ENCODE results near the gene PKP2. TPM values are rescaled to one million over a fixed set of nuclear protein-coding genes. Genes with fewer than 3 reads are reported as not detected.

PKP2 gene
- total and polyA plus RNA-seq, 2 experiments from 2014 or later = 60.0 to 62.4 TPM

DNA sequence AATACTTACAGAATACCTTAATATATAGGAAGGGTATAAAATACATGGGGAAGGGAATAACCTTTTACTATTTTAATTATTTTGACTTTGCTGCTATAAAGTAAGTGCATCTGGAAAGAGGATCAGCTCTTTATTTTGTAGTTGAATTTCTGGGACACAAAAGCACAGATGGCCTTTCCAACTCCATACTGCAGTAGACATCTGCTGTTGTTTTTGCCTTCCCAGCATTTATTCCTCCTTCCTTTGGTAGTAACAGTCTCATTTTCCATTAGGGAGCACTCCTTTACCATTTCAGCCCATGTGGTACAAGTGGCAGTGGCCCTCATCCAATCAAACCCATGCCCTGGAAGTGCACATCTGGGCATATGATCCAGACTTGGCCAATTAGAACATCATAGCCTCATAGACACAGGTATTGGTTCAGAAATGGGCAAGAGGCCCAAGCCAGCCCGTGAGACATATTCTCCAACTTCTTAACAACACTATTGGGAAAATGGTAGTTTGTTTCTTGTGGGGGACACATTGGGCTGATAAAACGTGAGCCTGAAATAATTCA, 76.1 kb downstream of the PKP2 start:
- 100% methylated on average over 2 of the region's 2 CpGs for WGBS (ENCODE audit: low lambda C conversion rate, missing lambda C conversion rate)
- TF ChIP-seq EZH2 (IDR thresholded peaks at IDR 0.05; ENCODE audit: borderline replicate concordance) = no peak
- TF ChIP-seq EZH2phosphoT487 (IDR thresholded peaks at IDR 0.05; ENCODE audit: low read depth, severe bottlenecking, unreplicated experiment) = no peak
- TF ChIP-seq, protein P1, sequence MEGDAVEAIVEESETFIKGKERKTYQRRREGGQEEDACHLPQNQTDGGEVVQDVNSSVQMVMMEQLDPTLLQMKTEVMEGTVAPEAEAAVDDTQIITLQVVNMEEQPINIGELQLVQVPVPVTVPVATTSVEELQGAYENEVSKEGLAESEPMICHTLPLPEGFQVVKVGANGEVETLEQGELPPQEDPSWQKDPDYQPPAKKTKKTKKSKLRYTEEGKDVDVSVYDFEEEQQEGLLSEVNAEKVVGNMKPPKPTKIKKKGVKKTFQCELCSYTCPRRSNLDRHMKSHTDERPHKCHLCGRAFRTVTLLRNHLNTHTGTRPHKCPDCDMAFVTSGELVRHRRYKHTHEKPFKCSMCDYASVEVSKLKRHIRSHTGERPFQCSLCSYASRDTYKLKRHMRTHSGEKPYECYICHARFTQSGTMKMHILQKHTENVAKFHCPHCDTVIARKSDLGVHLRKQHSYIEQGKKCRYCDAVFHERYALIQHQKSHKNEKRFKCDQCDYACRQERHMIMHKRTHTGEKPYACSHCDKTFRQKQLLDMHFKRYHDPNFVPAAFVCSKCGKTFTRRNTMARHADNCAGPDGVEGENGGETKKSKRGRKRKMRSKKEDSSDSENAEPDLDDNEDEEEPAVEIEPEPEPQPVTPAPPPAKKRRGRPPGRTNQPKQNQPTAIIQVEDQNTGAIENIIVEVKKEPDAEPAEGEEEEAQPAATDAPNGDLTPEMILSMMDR (IDR thresholded peaks at IDR 0.05; ENCODE audit: poor library complexity) = no peak

DNA sequence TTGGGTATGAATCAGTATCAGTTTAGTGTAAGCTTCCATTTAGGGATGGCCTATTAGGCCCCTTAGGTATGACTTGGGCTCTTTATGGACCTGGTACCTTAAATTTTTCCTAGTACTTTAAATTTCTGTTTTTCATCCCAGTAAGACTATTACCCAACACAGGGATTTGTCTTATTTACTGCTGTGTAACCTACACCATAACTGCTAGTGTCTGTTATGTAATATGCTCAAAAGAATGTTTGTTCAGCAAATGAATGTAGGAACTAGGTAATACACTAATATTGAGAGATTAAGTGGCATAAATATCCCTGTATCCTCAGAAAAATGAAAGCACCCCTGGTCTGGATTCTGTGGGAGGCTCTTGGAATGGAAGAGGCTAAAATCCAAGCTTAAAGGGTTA, 77.2 kb downstream of the PKP2 start:
- Histone ChIP-seq H3K27me3 (no peaks in the 10 kb centered on the region), H3K4me3 (no peak overlapping the region), H3K9me2 (replicated peaks; ENCODE audit: insufficient read depth) (no peaks in the 10 kb centered on the region), H2AFZ (no peak overlapping the region), H3K4me1 (ENCODE audit: insufficient read depth) (no peaks in the 10 kb centered on the region), H3K9me3 (ENCODE audit: low read depth) (no peaks in the 10 kb centered on the region), H3K27ac (no peak overlapping the region), H3K36me3 (replicated peaks; ENCODE audit: insufficient read depth, low read depth) (no peaks in the 10 kb centered on the region), H3K4me2 (no peak overlapping the region), H4K20me1 (ENCODE audit: insufficient read depth, poor library complexity, severe bottlenecking) (no peaks in the 10 kb centered on the region), H3K79me2 (no peaks in the 10 kb centered on the region)
- DNase-seq (ENCODE audit: low spot score) = no peak
- TF ChIP-seq EZH2phosphoT487 (IDR thresholded peaks at IDR 0.05; ENCODE audit: low read depth, severe bottlenecking, unreplicated experiment) (no peak), EZH2 (IDR thresholded peaks at IDR 0.05; ENCODE audit: borderline replicate concordance) (no peak)
- TF ChIP-seq, protein P1 (IDR thresholded peaks at IDR 0.05; ENCODE audit: poor library complexity) = no peak

More for the DNA sequence above, 76.1 kb downstream of the PKP2 start:
- H3K27ac ChIP-seq = no peak overlapping the region
- no peaks in the 10 kb centered on the region for H3K36me3 ChIP-seq (replicated peaks; ENCODE audit: insufficient read depth, low read depth)
- no peak overlapping the region for H3K4me3 ChIP-seq
- no peaks in the 10 kb centered on the region for H3K4me1 ChIP-seq (ENCODE audit: insufficient read depth)
- H3K4me2 ChIP-seq = no peak overlapping the region
- H3K9me3 ChIP-seq (ENCODE audit: low read depth) = no peaks in the 10 kb centered on the region
- no peak overlapping the region for H2AFZ ChIP-seq
- H3K9me2 ChIP-seq (replicated peaks; ENCODE audit: insufficient read depth) = no peaks in the 10 kb centered on the region
- no peaks in the 10 kb centered on the region for H3K79me2 ChIP-seq
- no peak for DNase-seq (ENCODE audit: low spot score)
- H4K20me1 ChIP-seq (ENCODE audit: insufficient read depth, poor library complexity, severe bottlenecking) = no peaks in the 10 kb centered on the region
- H3K27me3 ChIP-seq = no peaks in the 10 kb centered on the region

- peaks cover 8% of the 10 kb centered on the region for H3K9me3 ChIP-seq (ENCODE audit: low read depth)
- WGBS (ENCODE audit: low lambda C conversion rate, missing lambda C conversion rate) = 93% methylated on average over 7 of the region's 7 CpGs
- H3K4me1 ChIP-seq (ENCODE audit: insufficient read depth) = no peaks in the 10 kb centered on the region
- H3K36me3 ChIP-seq (replicated peaks; ENCODE audit: insufficient read depth, low read depth) = no peaks in the 10 kb centered on the region
- no peaks in the 10 kb centered on the region for H4K20me1 ChIP-seq (ENCODE audit: insufficient read depth, poor library complexity, severe bottlenecking)
- no peaks in the 10 kb centered on the region for H3K27me3 ChIP-seq
- H3K27ac ChIP-seq = no peak overlapping the region
- DNase-seq (ENCODE audit: low spot score) = no peak
- H2AFZ ChIP-seq = no peak overlapping the region
- H3K9me2 ChIP-seq (replicated peaks; ENCODE audit: insufficient read depth) = no peaks in the 10 kb centered on the region
- H3K4me2 ChIP-seq = no peak overlapping the region
- TF ChIP-seq EZH2 (IDR thresholded peaks at IDR 0.05; ENCODE audit: borderline replicate concordance) = no peak
- H3K79me2 ChIP-seq = no peaks in the 10 kb centered on the region
- H3K4me3 ChIP-seq = no peak overlapping the region
Measured at GRCh38 chr12:32811686-32812392, 84.7 kb downstream of the PKP2 start.

DNA sequence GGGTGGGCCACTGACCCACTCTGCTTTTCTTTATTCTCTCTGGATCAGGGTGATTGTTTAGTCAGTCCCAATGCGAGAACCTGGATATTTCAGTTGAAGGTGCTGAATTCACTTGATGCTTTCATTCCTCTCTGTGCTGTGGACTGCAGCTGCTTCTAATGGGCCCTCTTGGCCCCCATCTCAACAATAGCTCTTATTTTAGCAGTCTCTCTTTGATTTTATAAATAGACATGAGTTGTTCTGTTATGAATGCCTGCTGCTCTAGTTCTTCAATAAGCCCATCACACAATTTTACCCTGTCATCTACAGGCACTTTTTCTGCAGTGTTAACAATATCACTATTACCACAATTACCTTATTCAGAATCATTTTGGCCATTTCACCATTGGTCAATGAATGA, 86.7 kb downstream of the PKP2 start:
- Histone ChIP-seq H3K79me2 (no peaks in the 10 kb centered on the region), H3K4me1 (ENCODE audit: insufficient read depth) (no peaks in the 10 kb centered on the region), H3K9me2 (replicated peaks; ENCODE audit: insufficient read depth) (no peaks in the 10 kb centered on the region), H4K20me1 (ENCODE audit: insufficient read depth, poor library complexity, severe bottlenecking) (no peaks in the 10 kb centered on the region), H3K9me3 (ENCODE audit: low read depth) (peaks cover 8% of the 10 kb centered on the region), H3K4me2 (no peak overlapping the region), H3K4me3 (no peak overlapping the region), H3K27ac (no peak overlapping the region), H3K36me3 (replicated peaks; ENCODE audit: insufficient read depth, low read depth) (no peaks in the 10 kb centered on the region), H2AFZ (no peak overlapping the region), H3K27me3 (no peaks in the 10 kb centered on the region)
- no peak for DNase-seq (ENCODE audit: low spot score)
- TF ChIP-seq EZH2 (IDR thresholded peaks at IDR 0.05; ENCODE audit: borderline replicate concordance) (no peak), EZH2phosphoT487 (IDR thresholded peaks at IDR 0.05; ENCODE audit: low read depth, severe bottlenecking, unreplicated experiment) (no peak)
- TF ChIP-seq, protein P1 (IDR thresholded peaks at IDR 0.05; ENCODE audit: poor library complexity) = no peak
- 95% methylated on average over 1 of the region's 1 CpG for WGBS (ENCODE audit: low lambda C conversion rate, missing lambda C conversion rate)
